ENCODE results near the gene CCL1.
"Not testable (repeated sequence)": the region's sequence is repeated elsewhere in the genome, so short reads cannot be mapped to it uniquely, and the experiment has no call there.

CCL1 gene

DNA sequence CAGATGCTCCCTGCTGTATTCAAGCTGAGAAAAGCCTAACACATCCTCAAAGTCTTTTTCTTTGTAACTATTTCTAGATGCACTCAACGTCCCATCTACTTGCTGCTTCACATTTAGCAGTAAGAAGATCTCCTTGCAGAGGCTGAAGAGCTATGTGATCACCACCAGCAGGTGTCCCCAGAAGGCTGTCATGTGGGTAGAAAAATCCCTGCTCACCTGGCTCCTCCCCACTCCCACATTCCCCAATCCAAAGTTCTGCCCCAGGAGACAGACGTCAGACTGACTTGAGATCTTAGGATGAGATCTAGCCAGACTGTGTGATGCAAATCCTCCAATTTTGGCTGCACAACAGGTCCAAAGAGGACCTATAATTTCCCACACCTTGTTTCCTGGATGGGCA is 5.6 kb downstream of the CCL1 start:
- DNase-seq = peak; percentile 63

DNA sequence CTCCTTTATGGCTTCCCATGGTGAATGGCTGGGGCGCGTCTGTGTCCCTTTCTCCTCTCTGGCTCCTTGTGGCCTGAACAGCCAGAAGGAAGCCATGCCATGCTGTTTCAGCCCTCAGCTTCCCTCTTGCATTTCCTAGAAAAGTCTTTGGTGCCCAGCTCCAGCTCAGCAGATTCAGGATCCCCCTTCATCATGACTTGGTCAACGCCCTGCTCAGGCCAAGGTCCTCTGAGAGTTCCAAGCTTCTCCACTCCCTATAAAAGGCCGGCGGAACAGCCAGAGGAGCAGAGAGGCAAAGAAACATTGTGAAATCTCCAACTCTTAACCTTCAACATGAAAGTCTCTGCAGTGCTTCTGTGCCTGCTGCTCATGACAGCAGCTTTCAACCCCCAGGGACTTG is 6.8 kb downstream of the CCL1 start, which contains the start of gene CCL13:
TSS of gene CCL13 (plus strand) at position 287 of the 400 bp plus-strand sequence. CDS start at position 334, 47 bp downstream.
- DNase-seq = peak; percentile 53

DNA sequence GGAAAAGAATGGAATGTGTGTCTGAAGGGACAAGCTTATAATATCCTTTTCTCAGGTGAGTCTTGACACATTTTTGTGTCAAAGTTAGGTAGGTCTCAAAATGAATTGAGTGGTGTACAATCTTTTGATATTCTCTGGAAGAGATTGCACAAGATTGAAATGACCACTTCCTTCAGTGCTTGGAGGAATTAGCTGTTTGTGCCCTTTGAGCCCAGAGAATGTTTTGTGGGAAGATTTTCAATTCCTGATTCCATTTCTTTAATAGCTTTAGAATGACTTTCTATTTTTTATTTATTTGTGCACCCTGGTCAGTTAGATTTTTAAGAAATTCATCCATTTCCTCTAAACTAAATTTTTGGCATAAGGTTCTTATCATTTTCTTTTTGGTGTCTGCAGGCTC is 8.4 kb downstream of the CCL1 start:
- DNase-seq = no peak

DNA sequence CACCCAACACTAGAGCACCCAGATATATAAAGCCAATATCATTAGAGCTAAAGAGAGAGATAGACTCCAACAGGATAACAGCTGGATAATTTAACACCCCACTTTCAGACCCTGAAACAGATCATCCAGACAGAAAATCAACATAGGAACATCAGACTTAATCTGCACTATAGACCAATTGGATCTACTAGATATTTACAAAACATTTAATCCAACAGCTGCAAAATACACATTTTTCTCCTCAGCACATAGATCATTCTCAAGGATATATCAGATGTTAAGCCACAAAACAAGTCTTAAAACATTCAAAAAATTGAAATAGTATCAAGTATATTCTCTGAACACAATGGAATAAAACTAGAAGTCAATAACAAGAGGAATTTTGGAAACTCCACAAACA is 10.8 kb downstream of the CCL1 start:
- DNase-seq = no peak

DNA sequence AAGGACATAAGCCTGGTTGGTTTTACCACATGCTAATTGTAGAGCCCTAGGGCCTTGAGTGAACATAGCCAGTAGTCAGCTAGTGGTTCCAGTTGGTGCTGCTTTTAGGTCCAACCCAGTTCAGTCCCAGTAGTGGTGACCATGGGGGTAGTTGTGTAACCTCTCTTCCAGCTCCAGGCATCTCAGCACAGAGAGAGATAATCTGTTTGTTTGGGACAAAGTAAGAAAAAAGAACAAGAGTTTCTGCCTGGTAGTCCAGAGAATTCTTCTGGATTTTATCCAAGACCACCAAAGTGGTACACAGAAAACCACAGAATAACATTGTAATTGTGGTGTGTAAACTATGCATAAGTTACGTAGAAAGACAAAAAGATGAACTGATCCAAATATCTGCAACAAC is 11.9 kb downstream of the CCL1 start:
- no peak for DNase-seq

DNA sequence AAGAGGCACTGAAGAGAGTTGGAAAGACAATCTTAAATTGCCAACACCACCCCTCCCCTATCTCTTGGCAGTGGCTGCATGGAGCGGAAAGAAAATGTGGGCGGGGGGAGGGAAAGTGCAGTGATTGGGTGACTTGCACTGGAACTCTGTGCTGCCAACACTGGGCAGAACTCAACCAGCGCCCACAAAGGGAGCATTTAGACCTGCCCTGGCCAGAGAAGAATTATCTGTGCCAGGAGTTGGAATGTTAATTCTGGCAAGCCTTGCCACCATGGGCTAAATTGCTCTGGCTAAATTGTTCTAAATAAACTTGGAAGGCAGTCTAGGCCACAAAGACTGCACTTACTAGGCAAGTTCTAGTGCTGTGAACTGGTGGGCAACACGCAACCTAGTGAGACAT is 13.3 kb downstream of the CCL1 start:
- no peak for DNase-seq

DNA sequence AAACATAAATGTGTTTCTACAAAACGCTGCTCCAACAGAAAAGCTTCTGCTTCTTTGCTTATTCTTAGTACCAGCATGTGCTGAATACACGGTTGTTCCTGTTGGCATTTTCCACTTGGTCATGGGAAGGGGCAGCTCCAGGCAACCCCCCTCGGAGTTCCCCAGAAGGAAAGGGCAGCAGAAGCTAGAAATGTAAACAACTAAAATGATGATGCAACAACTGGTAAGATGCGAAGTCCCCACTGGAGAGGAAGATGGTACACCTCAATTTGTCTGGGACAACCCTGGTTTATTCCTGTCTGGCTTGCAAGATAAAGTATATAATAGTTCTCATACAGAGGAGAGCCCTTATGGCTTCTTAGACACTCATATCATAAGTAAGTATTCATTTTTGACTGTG is 16.0 kb downstream of the CCL1 start:
- DNase-seq = no peak

DNA sequence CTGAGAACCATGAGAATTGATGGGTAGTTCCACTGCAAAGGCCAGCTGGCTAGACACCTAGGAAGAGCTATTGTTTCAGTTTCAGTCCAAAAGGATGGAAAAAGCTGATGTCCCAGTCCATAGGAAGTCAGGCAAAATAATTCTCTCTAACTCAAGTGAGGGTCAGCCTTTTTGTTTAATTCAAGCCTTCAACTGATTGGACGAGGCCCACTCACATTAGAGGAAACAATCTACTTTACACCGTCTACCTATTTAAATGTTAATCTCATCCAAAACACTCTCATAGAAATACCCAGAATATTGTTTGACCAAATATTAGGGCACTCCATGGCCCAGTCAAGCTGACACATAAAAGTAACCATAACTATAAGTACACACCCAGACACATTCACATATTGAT is 21.1 kb downstream of the CCL1 start:
- DNase-seq = no peak

DNA sequence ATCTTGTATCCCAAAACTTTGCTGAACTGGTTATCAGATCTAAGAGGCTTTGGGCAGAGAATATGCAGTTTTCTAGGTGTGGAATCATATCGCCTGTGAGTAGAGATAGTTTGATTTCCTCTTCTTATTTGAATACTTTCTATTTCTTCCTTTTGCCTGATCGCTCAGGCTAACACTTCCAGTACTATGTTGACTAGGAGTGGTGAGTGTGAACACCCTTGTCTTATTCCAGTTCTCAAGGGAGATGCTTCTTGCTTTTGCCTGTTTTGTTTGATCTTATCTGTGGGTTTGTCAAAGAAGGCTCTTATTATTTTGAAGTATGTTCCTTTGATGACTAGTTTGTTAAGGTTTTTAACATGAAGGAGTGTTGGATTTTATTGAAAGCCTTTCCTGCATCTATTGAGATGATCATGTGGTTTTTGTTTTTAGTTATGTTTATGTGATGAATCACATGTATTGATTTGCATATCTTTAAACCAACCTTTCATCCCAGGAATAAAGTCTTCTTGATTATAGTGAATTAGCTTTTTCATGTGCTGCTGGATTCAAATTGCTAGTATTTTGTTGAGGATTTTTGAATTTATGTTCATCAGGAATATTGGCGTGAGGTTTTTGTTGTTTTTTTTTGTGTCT is 23.8 kb downstream of the CCL1 start:
- no peak for DNase-seq

DNA sequence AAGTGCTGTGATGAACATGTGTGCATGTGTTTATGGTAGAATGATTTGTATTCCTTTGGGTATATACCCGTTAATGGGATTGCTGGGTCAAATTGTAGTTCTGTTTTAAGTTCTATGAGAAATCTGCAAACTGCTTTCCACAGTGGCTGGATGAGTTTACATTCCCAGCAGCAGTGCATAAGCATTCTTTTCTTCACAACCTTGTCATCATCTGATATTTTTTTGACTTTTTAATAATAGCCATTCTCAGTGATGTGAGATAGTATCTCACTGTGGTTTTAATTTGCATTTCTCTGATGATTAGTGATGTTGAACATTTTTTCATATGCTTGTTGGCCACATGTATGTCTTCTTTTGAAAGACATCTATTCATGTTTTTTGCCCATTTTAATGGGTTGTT is 25.3 kb downstream of the CCL1 start:
- DNase-seq = no peak

DNA sequence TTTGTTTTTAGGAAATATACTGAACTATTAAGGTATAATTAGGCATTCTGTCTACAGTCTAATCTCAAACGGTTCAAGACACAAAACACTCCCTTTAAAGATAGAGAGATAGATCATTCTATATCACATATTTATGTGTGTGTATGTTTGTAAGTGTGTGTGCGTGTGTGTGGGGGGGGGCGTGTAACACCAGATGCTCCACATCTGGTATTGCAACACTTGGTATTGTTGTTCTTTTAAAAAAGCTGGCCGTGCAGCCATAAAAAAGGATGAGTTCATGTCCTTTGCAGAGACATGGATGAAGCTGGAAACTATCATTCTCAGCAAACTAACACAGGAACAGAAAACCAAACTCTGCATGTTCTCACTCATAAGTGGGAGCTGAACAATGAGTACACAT is 35.5 kb downstream of the CCL1 start:
- DNase-seq = not testable (repeated sequence)

DNA sequence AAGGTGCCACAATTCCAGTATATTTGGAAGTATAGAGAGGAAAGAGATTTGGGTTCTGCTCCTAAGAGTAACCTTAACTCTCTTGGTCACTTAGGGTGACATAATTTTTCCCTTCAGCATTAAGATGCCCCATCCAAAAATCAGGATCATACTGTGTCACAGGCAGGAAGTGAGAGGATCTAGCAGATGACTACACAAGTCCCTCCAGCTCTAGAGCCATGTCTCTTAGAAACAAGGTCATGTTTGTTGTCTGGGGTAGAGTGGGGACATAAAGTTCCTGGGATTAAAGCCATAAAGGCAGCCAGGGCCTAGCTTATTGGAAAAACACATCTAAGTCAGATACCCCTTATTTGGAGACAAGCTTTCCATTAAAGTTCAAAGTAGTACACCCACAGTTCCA is 41.1 kb downstream of the CCL1 start:
- no peak for DNase-seq

DNA sequence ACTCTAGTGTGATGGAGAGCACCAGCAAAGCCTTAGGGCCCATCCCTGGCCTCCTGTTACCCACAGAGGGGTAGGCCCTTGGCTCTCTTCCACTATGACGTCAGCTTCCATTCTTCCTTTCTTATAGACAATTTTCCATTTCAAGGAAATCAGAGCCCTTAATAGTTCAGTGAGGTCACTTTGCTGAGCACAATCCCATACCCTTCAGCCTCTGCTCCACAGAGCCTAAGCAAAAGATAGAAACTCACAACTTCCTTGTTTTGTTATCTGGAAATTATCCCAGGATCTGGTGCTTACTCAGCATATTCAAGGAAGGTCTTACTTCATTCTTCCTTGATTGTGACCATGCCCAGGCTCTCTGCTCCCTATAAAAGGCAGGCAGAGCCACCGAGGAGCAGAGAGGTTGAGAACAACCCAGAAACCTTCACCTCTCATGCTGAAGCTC is 44.0 kb downstream of the CCL1 start, which contains the start of gene CCL8:
TSS of gene CCL8 (plus strand) at position 397 of the 445 bp plus-strand sequence. CDS start 67 bp downstream, outside the sequence.
- DNase-seq = no peak

DNA sequence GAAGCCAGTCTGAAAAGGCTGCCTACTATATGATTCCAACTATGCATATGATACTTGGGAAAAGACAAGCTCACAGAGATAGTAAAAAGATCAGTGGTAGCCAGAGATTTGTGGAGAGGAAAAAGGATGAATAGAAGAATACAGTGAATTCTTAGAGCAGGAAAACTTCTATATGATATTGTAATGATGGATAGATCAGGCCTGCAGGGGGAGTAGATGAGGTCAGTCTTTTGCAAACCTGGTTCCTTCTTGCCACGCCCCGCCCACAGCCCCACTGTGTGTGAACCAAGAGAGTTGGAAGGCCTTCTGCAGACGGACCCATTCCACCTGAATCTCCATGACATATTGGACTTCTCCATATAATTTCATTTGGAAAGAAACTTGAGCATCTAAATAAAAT is 44.6 kb downstream of the CCL1 start:
- DNase-seq = no peak

DNA sequence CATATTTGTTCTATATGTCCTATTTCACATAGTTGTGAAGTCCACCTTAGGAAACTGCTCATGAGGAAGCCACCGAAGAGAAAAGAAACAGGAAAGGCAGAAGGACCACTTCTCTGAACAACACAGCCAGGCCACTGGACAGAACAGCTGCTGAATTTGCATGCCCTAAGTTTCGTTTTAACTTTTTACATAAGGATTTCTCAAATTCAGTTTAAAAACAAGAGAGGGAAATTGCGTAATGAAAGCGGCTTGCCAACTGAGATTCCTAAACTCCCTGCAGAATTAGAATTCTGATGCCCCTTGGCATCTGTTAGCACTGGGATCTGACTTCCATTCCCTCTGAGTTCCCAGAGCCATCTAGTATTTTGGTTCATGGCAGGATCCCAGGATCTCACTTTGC is 48.8 kb downstream of the CCL1 start:
- DNase-seq = peak; percentile 23

DNA sequence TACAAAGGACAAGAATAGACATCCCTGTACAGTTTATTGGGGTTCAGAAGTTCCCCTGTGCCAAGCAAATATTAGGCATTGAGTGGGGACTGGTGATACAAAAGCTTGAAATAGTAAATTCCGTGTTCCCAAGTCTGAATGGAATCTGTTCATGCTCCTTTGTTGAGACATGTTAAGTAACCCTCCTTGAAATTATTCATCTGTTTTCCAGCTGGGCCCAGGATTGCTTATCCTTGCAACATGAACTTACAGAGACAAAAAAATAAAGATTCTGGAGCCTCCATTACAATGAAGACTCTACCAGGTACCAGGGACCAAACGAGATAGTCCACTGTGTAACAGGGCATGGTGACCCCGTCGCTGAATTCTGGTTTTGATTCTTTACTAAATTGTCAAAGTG is 49.9 kb downstream of the CCL1 start:
- peak; percentile 13 for DNase-seq

DNA sequence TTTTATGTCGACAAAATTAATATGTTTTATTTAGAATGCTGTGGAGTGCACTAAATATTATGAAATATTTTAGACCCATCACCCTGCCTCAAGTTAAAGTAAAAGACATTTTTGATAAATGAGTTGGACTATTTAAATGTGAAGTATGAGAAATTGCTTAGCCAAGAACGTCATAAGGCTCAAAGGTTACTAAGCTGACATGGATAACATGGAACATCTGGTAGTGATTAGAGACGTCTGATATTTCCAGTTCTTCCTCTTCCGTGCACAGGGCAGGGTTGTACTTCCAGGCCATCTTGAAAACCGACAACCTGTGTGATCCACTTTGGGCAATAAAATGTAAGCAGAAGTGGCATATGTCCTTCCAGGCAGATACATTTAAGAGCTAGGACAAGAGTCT is 51.0 kb downstream of the CCL1 start:
- DNase-seq = no peak

DNA sequence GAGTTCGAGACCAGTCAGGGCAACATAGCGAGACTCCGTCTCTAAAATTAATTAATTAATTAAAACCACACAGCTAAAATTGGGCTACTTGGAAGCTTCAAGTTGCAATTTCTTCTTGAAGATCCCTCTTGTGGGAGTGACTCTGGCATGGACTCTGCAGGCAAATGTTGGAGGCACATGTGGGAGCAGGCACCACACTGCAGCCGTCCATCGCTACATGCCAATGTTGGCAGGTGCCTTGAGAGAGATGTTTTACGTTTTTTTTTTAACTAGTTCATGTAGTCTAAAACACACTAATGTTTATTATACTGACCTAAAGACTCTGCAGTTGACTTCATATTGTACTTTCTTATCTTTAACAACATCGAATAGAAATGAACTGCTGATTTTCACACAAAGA is 51.7 kb downstream of the CCL1 start:
- peak; percentile 38 for DNase-seq
